GM12878 (cell line): ENCODE data around the gene TXNDC15.

Source experiments
- CHD1 ChIP-seq: IDR thresholded peaks from 2 replicates; pipeline ENCODE4 v1.6.1; 2012; ENCODE audit warnings: low read depth, low read length, improper control_type of control experiment
- FOXK2 ChIP-seq: fragments of 450-650 bp; IDR thresholded peaks from 2 replicates; pipeline ENCODE4 v1.6.1; 2017; ENCODE audit warnings: mild to moderate bottlenecking, moderate library complexity
- MYC ChIP-seq: IDR thresholded peaks from 2 replicates; pipeline ENCODE4 v1.6.1; 2011; ENCODE audit warnings: mild to moderate bottlenecking, low read length, moderate library complexity, inconsistent platforms; ENCODE audit not compliant: insufficient read depth, insufficient replicate concordance, insufficient read length, severe bottlenecking
- POLR2A ChIP-seq: IDR thresholded peaks from 2 replicates; pipeline ENCODE4 v1.6.1; 2011; ENCODE audit warnings: low read depth, mild to moderate bottlenecking, low read length
- RUNX3 ChIP-seq: IDR thresholded peaks from 2 replicates; pipeline ENCODE4 v1.6.1; 2012; ENCODE audit warnings: low read length, inconsistent platforms
- TF ChIP-seq, protein P1 (sequence below), 3 experiments: IDR thresholded peaks in 2 of 3; conservative IDR thresholded peaks in 1 of 3; 2 replicates each; pipeline ENCODE4 v1.5.1; 2011; ENCODE audit warnings: low read depth in 3 of 3, low read length in 3 of 3, mild to moderate bottlenecking in 3 of 3, control low read depth in 2 of 3, moderate library complexity in 2 of 3, inconsistent platforms in 1 of 3, mixed read lengths in 1 of 3; ENCODE audit not compliant: control insufficient read depth in 2 of 3, insufficient read depth in 1 of 3; ENCODE audit errors: extremely low read depth in 1 of 3

- TF ChIP-seq MYC (no peak), CHD1 (no peak), FOXK2 (no peak), RUNX3 (no peak), POLR2A (no peak)
- TF ChIP-seq, protein P1, sequence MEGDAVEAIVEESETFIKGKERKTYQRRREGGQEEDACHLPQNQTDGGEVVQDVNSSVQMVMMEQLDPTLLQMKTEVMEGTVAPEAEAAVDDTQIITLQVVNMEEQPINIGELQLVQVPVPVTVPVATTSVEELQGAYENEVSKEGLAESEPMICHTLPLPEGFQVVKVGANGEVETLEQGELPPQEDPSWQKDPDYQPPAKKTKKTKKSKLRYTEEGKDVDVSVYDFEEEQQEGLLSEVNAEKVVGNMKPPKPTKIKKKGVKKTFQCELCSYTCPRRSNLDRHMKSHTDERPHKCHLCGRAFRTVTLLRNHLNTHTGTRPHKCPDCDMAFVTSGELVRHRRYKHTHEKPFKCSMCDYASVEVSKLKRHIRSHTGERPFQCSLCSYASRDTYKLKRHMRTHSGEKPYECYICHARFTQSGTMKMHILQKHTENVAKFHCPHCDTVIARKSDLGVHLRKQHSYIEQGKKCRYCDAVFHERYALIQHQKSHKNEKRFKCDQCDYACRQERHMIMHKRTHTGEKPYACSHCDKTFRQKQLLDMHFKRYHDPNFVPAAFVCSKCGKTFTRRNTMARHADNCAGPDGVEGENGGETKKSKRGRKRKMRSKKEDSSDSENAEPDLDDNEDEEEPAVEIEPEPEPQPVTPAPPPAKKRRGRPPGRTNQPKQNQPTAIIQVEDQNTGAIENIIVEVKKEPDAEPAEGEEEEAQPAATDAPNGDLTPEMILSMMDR (IDR thresholded peaks at IDR 0.05 in 2 of 3, conservative IDR thresholded peaks at IDR 0.05 in 1 of 3; ENCODE audit: control insufficient read depth in 2 of 3, extremely low read depth in 1 of 3, insufficient read depth in 1 of 3, low read depth in 3 of 3, low read length in 3 of 3): no peak
These were observed 17.3 kb downstream of the TXNDC15 start for GRCh38 chr5:134891473-134891872.
